Nephron progenitor cell (in vitro differentiated cells): ENCODE results near the gene TMEM185A.
"Not testable (repeated sequence)": the region's sequence is repeated elsewhere in the genome, so short reads cannot be mapped to it uniquely, and the experiment has no call there.

Source experiments
- DNase-seq: peaks from one replicate; pipeline ENCODE4 v3.0.0; 2021
- H3K27ac Mint-ChIP-seq: 2 replicates; pipeline ENCODE4 v1.8.0; 2021; ENCODE audit warnings: mild to moderate bottlenecking, moderate library complexity, mixed read lengths
- H3K27me3 Mint-ChIP-seq: 2 replicates; pipeline ENCODE4 v1.8.0; 2021; ENCODE audit warnings: mild to moderate bottlenecking, low read depth, mixed read lengths; ENCODE audit not compliant: poor library complexity
- H3K36me3 Mint-ChIP-seq: 2 replicates; pipeline ENCODE4 v1.8.0; 2021; ENCODE audit warnings: low read depth, mixed read lengths
- H3K4me1 Mint-ChIP-seq: 2 replicates; pipeline ENCODE4 v1.8.0; 2021; ENCODE audit warnings: mixed read lengths
- H3K4me3 Mint-ChIP-seq: 2 replicates; pipeline ENCODE4 v1.8.0; 2021; ENCODE audit warnings: mild to moderate bottlenecking, moderate library complexity, mixed read lengths
- H3K9me3 Mint-ChIP-seq: 2 replicates; pipeline ENCODE4 v1.8.0; 2021; ENCODE audit warnings: mild to moderate bottlenecking, moderate library complexity, mixed read lengths
- CTCF ChIP-seq: fragments of 200-600 bp; sonication (generic); IDR thresholded peaks from 2 replicates; pipeline ENCODE4 v1.5.0; 2021; ENCODE audit warnings: antibody characterized with exemption

The TMEM185A gene

GRCh38 chrX:149569770-149570169 is 61.8 kb downstream of the TMEM185A start:
- TF ChIP-seq CTCF, result no peak
- DNase-seq, result no peak

GRCh38 chrX:149568701-149569296 is 62.8 kb downstream of the TMEM185A start:
- H3K9me3 Mint-ChIP-seq, result peaks cover 39% of the 10 kb centered on the region
- TF ChIP-seq CTCF, result no peak

More at GRCh38 chrX:149569770-149570169, 61.8 kb downstream of the TMEM185A start:
- H3K4me1 Mint-ChIP-seq, result peaks cover 27% of the 10 kb centered on the region
- peaks cover 29% of the 10 kb centered on the region for H3K9me3 Mint-ChIP-seq
- H3K36me3 Mint-ChIP-seq, result peaks cover 2% of the 10 kb centered on the region
- H3K27ac Mint-ChIP-seq, result no peak overlapping the region
- H3K27me3 Mint-ChIP-seq, result peaks cover 3% of the 10 kb centered on the region
- no peak overlapping the region for H3K4me3 Mint-ChIP-seq

GRCh38 chrX:149567621-149568417 is 63.8 kb downstream of the TMEM185A start:
- peaks cover 3% of the 10 kb centered on the region for H3K27me3 Mint-ChIP-seq
- H3K4me1 Mint-ChIP-seq, result peaks cover 24% of the 10 kb centered on the region
- peaks cover 11% of the 10 kb centered on the region for H3K36me3 Mint-ChIP-seq
- no peak overlapping the region for H3K4me3 Mint-ChIP-seq
- no peak for TF ChIP-seq CTCF
- H3K9me3 Mint-ChIP-seq, result peaks cover 49% of the 10 kb centered on the region
- H3K27ac Mint-ChIP-seq, result no peak overlapping the region
- no peak for DNase-seq

More at GRCh38 chrX:149568701-149569296, 62.8 kb downstream of the TMEM185A start:
- Mint-ChIP-seq H3K4me3 (no peak overlapping the region), H3K36me3 (peaks cover 6% of the 10 kb centered on the region), H3K27ac (no peak overlapping the region), H3K4me1 (peaks cover 27% of the 10 kb centered on the region), H3K27me3 (peaks cover 3% of the 10 kb centered on the region)
- DNase-seq, result no peak

- Mint-ChIP-seq H3K27me3 (no peaks in the 10 kb centered on the region), H3K36me3 (peaks cover 15% of the 10 kb centered on the region), H3K4me1 (no peaks in the 10 kb centered on the region), H3K27ac (no peak overlapping the region), H3K4me3 (no peak overlapping the region), H3K9me3 (peaks cover 48% of the 10 kb centered on the region)
- no peak for TF ChIP-seq CTCF
- DNase-seq, result no peak
Measured at GRCh38 chrX:149563359-149563758, 68.2 kb downstream of the TMEM185A start.

GRCh38 chrX:149555251-149555650 is 76.3 kb downstream of the TMEM185A start:
- H3K27me3 Mint-ChIP-seq, H3K9me3 Mint-ChIP-seq, H3K36me3 Mint-ChIP-seq, H3K4me3 Mint-ChIP-seq, H3K27ac Mint-ChIP-seq, DNase-seq, H3K4me1 Mint-ChIP-seq: not testable (repeated sequence)

GRCh38 chrX:149551939-149552248 is 79.7 kb downstream of the TMEM185A start:
- not testable (repeated sequence) for H3K36me3 Mint-ChIP-seq, H3K9me3 Mint-ChIP-seq, H3K27me3 Mint-ChIP-seq, DNase-seq, H3K4me1 Mint-ChIP-seq, H3K4me3 Mint-ChIP-seq, H3K27ac Mint-ChIP-seq

GRCh38 chrX:149551245-149551938 is 80.2 kb downstream of the TMEM185A start:
- H3K4me3 Mint-ChIP-seq, result not testable (repeated sequence)

GRCh38 chrX:149550454-149550853 is 81.1 kb downstream of the TMEM185A start:
- H3K9me3 Mint-ChIP-seq, H3K27me3 Mint-ChIP-seq, H3K36me3 Mint-ChIP-seq, DNase-seq, H3K4me1 Mint-ChIP-seq, H3K27ac Mint-ChIP-seq, H3K4me3 Mint-ChIP-seq: not testable (repeated sequence)

More at GRCh38 chrX:149551245-149551938, 80.2 kb downstream of the TMEM185A start:
- H3K27me3 Mint-ChIP-seq, H3K4me1 Mint-ChIP-seq, H3K27ac Mint-ChIP-seq, H3K36me3 Mint-ChIP-seq, H3K9me3 Mint-ChIP-seq, DNase-seq: not testable (repeated sequence)

- not testable (repeated sequence) for H3K27me3 Mint-ChIP-seq, H3K27ac Mint-ChIP-seq, H3K9me3 Mint-ChIP-seq, H3K4me1 Mint-ChIP-seq, H3K36me3 Mint-ChIP-seq, H3K4me3 Mint-ChIP-seq, DNase-seq
Measured at GRCh38 chrX:149549701-149550100, 81.9 kb downstream of the TMEM185A start, which contains the start of gene HSFX3. Gene HSFX3, minus strand, starts transcription at chrX:149549924. Its CDS starts 72 bp downstream, at chrX:149549852.

GRCh38 chrX:149547782-149548181 is 83.8 kb downstream of the TMEM185A start:
- not testable (repeated sequence) for DNase-seq, H3K9me3 Mint-ChIP-seq, H3K4me1 Mint-ChIP-seq, H3K36me3 Mint-ChIP-seq, H3K4me3 Mint-ChIP-seq, H3K27ac Mint-ChIP-seq, H3K27me3 Mint-ChIP-seq
